ENCODE data around the gene FGFRL1.
"Not testable (repeated sequence)": the region's sequence is repeated elsewhere in the genome, so short reads cannot be mapped to it uniquely, and the experiment has no call there.

FGFRL1 gene

DNA sequence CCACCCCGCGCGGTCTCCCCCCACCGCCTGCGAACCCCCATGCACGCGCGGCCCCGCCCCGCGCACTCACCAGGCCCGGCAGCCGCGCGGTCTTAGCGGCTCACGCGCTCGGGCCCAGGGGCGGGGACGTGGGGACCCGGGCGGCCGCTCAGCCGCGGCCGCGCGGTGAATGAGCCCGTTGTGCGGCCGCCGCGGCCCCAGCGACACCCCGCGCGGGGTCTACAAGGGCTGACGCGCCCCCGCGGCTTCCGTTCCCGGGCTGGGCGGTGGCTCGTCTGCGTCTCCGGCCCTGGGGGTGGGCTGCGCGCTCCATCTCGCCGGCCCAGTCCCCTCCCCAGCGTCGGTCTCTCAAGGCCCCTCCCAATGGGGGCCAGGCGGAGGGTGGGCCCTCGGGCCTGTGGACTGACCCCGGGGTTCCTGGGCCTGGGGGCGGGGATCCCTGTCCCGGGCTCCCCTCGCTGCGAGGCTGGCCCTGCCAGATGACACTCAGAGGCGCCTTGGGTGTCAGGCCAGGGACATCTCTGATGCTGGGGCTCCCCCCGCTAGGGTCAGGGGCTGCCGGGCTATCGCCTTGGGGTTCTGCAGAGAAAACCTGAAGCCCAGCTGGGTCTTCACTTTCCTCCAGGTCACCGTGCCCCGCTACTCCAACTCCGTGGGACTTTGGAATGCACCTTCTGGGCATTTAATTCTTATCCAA, 13.9 kb upstream of the FGFRL1 start:
- H3K9me3 ChIP-seq (ENCODE audit: severe bottlenecking) = no peaks in the 10 kb centered on the region
- DNase-seq = no peak
- TF ChIP-seq, protein P1, sequence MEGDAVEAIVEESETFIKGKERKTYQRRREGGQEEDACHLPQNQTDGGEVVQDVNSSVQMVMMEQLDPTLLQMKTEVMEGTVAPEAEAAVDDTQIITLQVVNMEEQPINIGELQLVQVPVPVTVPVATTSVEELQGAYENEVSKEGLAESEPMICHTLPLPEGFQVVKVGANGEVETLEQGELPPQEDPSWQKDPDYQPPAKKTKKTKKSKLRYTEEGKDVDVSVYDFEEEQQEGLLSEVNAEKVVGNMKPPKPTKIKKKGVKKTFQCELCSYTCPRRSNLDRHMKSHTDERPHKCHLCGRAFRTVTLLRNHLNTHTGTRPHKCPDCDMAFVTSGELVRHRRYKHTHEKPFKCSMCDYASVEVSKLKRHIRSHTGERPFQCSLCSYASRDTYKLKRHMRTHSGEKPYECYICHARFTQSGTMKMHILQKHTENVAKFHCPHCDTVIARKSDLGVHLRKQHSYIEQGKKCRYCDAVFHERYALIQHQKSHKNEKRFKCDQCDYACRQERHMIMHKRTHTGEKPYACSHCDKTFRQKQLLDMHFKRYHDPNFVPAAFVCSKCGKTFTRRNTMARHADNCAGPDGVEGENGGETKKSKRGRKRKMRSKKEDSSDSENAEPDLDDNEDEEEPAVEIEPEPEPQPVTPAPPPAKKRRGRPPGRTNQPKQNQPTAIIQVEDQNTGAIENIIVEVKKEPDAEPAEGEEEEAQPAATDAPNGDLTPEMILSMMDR (IDR thresholded peaks at IDR 0.05; ENCODE audit: low read depth, low read length) = no peak
- no peak overlapping the region for H3K27ac ChIP-seq
- H3K4me3 ChIP-seq (ENCODE audit: low read depth, low read length) = peak overlapping the region; percentile 73
- no peaks in the 10 kb centered on the region for H3K36me3 ChIP-seq
- no peaks in the 10 kb centered on the region for H3K27me3 ChIP-seq (ENCODE audit: insufficient read depth, low read depth, severe bottlenecking)

DNA sequence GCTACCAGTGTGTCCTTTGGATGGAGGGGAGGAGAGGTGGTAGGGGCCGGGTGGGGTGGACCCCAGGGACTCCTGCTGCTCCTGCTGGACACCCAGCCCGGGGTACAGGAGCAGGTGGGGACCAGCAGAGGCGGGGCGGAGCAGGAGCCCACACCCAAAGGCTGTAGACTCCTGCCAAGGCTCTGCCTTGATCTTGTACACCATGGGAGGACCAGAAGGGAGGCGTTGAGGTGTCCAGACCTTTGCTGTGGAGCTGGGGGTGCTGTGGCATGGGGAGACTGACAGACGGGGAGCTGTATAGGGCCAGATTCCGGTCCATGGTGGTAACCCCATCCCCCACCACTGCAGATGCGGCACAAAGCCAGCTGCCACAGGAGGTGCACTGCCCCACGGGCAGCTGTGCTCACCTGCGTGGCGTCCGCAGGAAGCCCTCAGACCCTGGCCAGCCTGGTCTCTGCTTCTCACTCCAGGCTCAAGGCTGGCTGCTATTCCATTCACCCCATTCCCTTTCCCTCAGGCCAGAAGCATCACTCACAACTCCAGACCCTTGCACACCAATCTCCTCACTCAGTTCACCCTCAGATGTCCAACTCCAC, 13.2 kb upstream of the FGFRL1 start:
- Histone ChIP-seq H3K4me3 (ENCODE audit: low read depth, low read length) (peak overlapping the region; percentile 73), H3K9me3 (ENCODE audit: severe bottlenecking) (no peaks in the 10 kb centered on the region), H3K36me3 (no peaks in the 10 kb centered on the region), H3K27me3 (ENCODE audit: insufficient read depth, low read depth, severe bottlenecking) (no peaks in the 10 kb centered on the region), H3K27ac (no peak overlapping the region)
- no peak for DNase-seq
- TF ChIP-seq, protein P1 (IDR thresholded peaks at IDR 0.05; ENCODE audit: low read depth, low read length) = no peak

DNA sequence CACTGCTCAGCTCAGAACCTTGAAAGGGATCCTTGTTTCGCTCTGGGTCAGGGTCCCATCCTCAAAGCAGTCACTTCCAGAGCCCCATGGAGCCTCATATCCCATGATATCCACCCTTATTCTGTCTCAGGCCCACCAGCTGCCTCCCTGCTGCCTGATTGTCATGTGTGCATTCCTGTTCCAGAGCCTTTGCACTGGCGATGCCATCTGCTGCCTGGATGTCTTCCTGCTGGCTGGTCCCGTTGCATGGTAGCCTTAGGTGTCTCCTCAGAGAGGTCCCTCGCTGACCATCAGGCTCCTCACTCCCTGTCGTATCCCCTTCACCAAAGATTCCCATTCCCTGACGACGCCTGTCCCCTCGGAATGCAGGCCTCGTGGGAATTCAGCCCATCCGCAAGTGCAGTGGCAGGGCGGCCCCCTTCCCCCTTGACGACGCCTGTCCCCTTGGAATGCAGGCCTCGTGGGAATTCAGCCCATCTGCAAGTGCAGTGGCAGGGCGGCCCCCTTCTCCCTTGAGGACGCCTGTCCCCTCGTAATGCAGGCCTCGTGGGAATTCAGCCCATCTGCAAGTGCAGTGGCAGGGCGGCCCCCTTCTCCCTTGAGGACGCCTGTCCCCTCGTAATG, 12.1 kb upstream of the FGFRL1 start:
- not testable (repeated sequence) for H3K27ac ChIP-seq, DNase-seq

DNA sequence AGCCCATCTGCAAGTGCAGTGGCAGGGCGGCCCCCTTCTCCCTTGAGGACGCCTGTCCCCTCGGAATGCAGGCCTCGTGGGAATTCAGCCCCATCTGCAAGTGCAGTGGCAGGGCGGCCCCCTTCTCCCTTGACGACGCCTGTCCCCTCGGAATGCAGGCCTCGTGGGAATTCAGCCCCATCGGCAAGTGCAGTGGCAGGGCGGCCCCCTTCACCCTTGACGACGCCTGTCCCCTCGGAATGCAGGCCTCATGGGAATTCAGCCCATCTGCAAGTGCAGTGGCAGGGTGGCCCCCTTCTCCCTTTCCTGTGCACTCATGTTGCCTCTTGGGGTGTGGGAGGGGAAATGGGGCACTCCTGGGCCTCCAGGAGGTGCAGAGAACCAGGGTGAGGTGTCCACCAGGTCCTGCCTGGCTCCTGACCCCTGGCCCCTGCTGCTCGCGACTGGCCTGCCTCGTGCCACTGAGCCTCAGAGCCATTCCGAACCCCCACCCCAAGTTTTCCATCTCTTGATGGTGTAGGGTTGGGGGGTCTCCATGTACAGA, 11.5 kb upstream of the FGFRL1 start:
- no peak for DNase-seq

More for the DNA sequence above, 12.1 kb upstream of the FGFRL1 start:
- not testable (repeated sequence) for H3K36me3 ChIP-seq; H3K9me3 ChIP-seq (ENCODE audit: severe bottlenecking); H3K27me3 ChIP-seq (ENCODE audit: insufficient read depth, low read depth, severe bottlenecking); H3K4me3 ChIP-seq (ENCODE audit: low read depth, low read length)

DNA sequence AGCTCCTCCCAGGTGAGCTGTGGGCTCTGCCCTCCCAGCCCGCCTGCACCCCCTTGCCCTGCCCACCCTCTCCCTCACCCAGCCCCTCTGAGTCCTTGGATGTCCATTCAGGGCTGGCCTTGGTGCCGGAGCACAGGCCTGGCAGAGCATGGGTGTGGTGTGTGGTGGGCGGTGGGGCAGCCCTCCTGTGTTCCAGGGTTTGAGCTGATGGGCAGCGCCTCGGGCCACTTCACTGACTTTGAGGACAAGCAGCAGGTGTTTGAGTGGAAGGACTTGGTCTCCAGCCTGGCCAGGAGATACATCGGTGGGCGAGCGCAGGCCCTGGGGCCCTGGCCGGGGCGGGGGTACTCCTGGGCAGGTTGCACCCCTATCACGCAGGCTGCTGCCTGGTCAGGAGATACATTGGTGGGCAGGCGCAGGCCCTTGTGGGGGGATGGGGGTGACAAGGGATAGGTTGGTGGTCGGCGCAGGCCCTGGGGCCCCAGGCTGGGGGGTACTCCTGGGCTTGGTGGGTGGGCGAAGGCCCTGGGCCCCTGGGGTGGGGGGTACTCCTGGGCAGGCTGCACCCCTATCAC, 10.7 kb upstream of the FGFRL1 start:
- no peaks in the 10 kb centered on the region for H3K27me3 ChIP-seq (ENCODE audit: insufficient read depth, low read depth, severe bottlenecking)
- no peak for DNase-seq

More for the DNA sequence above, 11.5 kb upstream of the FGFRL1 start:
- Histone ChIP-seq H3K27me3 (ENCODE audit: insufficient read depth, low read depth, severe bottlenecking) (no peaks in the 10 kb centered on the region), H3K36me3 (no peaks in the 10 kb centered on the region), H3K9me3 (ENCODE audit: severe bottlenecking) (no peaks in the 10 kb centered on the region), H3K4me3 (ENCODE audit: low read depth, low read length) (no peak overlapping the region), H3K27ac (no peak overlapping the region)
- TF ChIP-seq, protein P1 (IDR thresholded peaks at IDR 0.05; ENCODE audit: low read depth, low read length) = no peak

More for the DNA sequence above, 10.7 kb upstream of the FGFRL1 start:
- Histone ChIP-seq H3K4me3 (ENCODE audit: low read depth, low read length) (no peak overlapping the region), H3K9me3 (ENCODE audit: severe bottlenecking) (no peaks in the 10 kb centered on the region), H3K36me3 (no peaks in the 10 kb centered on the region), H3K27ac (no peak overlapping the region)
- TF ChIP-seq, protein P1 (IDR thresholded peaks at IDR 0.05; ENCODE audit: low read depth, low read length) = no peak
